IPS-18c (cell line): ENCODE data around the gene C10orf62.
"Not testable (repeated sequence)": the region's sequence is repeated elsewhere in the genome, so short reads cannot be mapped to it uniquely, and the experiment has no call there.

Experiments used
- H3K4me3 ChIP-seq: 2 replicates; pipeline ENCODE4 v1.7.0; 2013; ENCODE audit warnings: low read depth, mild to moderate bottlenecking, low read length, moderate library complexity; ENCODE audit not compliant: insufficient read depth
- H3K9me3 ChIP-seq: one replicate; pipeline ENCODE4 v1.6.1; 2013; ENCODE audit warnings: mild to moderate bottlenecking, low read length, moderate library complexity; ENCODE audit not compliant: control insufficient read depth, insufficient read depth

Gene C10orf62

GRCh38 chr10:97589479-97589878 is at the start of gene C10orf62:
TSS of gene C10orf62 (plus strand) at chr10:97589721. CDS start at chr10:97589898, 177 bp downstream.
- Histone ChIP-seq H3K4me3 (no peak within 1 kb of the TSS), H3K9me3 (no peaks in the 10 kb centered on the region)

GRCh38 chr10:97540669-97541500 is 48.6 kb upstream of the C10orf62 start:
- H3K9me3 ChIP-seq: no peaks in the 10 kb centered on the region
- no peak overlapping the region for H3K4me3 ChIP-seq

- Histone ChIP-seq H3K4me3 (no peak overlapping the region), H3K9me3 (no peaks in the 10 kb centered on the region)
These were observed 47.1 kb upstream of the C10orf62 start for GRCh38 chr10:97542169-97543024.

- H3K9me3 ChIP-seq: no peaks in the 10 kb centered on the region
- H3K4me3 ChIP-seq: no peak overlapping the region
These were observed 46.4 kb upstream of the C10orf62 start for GRCh38 chr10:97543025-97543546.

- Histone ChIP-seq H3K4me3 (no peak overlapping the region), H3K9me3 (no peaks in the 10 kb centered on the region)
These were observed 42.9 kb upstream of the C10orf62 start for GRCh38 chr10:97546456-97547270.

GRCh38 chr10:97547271-97547600 is 42.3 kb upstream of the C10orf62 start:
- Histone ChIP-seq H3K4me3 (no peak overlapping the region), H3K9me3 (no peaks in the 10 kb centered on the region)

- Histone ChIP-seq H3K4me3 (no peak overlapping the region), H3K9me3 (no peaks in the 10 kb centered on the region)
These were observed 41.6 kb upstream of the C10orf62 start for GRCh38 chr10:97547962-97548361.

- no peak overlapping the region for H3K4me3 ChIP-seq
- H3K9me3 ChIP-seq: no peaks in the 10 kb centered on the region
These were observed 40.6 kb upstream of the C10orf62 start for GRCh38 chr10:97548828-97549455.

- Histone ChIP-seq H3K9me3 (no peaks in the 10 kb centered on the region), H3K4me3 (no peak overlapping the region)
These were observed 39.8 kb upstream of the C10orf62 start for GRCh38 chr10:97549587-97550322.

- Histone ChIP-seq H3K4me3 (no peak overlapping the region), H3K9me3 (no peaks in the 10 kb centered on the region)
These were observed 39.0 kb upstream of the C10orf62 start for GRCh38 chr10:97550336-97551149.

- no peak overlapping the region for H3K4me3 ChIP-seq
- H3K9me3 ChIP-seq: no peaks in the 10 kb centered on the region
These were observed 38.2 kb upstream of the C10orf62 start for GRCh38 chr10:97551271-97551670.

- H3K9me3 ChIP-seq: no peaks in the 10 kb centered on the region
- no peak overlapping the region for H3K4me3 ChIP-seq
These were observed 35.9 kb upstream of the C10orf62 start for GRCh38 chr10:97553575-97554031.

- not testable (repeated sequence) for H3K4me3 ChIP-seq, H3K9me3 ChIP-seq
These were observed 35.2 kb upstream of the C10orf62 start for GRCh38 chr10:97554336-97554735.

- not testable (repeated sequence) for H3K9me3 ChIP-seq, H3K4me3 ChIP-seq
These were observed 34.0 kb upstream of the C10orf62 start for GRCh38 chr10:97555541-97555940.

GRCh38 chr10:97560731-97561381 is 28.7 kb upstream of the C10orf62 start:
- H3K4me3 ChIP-seq, H3K9me3 ChIP-seq: not testable (repeated sequence)
